ENCODE results near the gene MCCD1. TPM values are rescaled to one million over a fixed set of nuclear protein-coding genes. Genes with fewer than 3 reads are reported as not detected.

The MCCD1 gene
- total RNA-seq, 1 experiment from 2014 or later, result not detected

GRCh38 chr6:31575335-31575901 is 46.7 kb downstream of the MCCD1 start, which contains the start of gene TNF:
TSS of gene TNF (plus strand) at chr6:31575565. CDS start at chr6:31575742, 177 bp downstream.
- peaks cover 20 to 26% of the 10 kb centered on the region in 2 experiments for H3K4me1 Mint-ChIP-seq
- DNase-seq, result no peak
- Histone ChIP-seq H4K91ac (ENCODE audit: insufficient read length, low read depth, low read length) (no peak within 1 kb of the TSS), H4K8ac (replicated peaks; ENCODE audit: insufficient read length, low read depth, low read length) (no peak within 1 kb of the TSS), H3K18ac (ENCODE audit: insufficient read length, low read depth, low read length) (no peak within 1 kb of the TSS), H4K5ac (ENCODE audit: insufficient read length, low read depth, low read length) (no peak within 1 kb of the TSS), H3K23me2 (ENCODE audit: insufficient read length, low read depth, low read length, poor library complexity, severe bottlenecking) (peaks cover 3% of the 10 kb centered on the region), H3K27ac (ENCODE audit: insufficient read length, low read depth, low read length) (no peak within 1 kb of the TSS), H3K4me2 (ENCODE audit: insufficient read depth, insufficient read length, low read length) (no peak within 1 kb of the TSS), H3K56ac (ENCODE audit: insufficient read length, low read depth, low read length) (no peak within 1 kb of the TSS), H3K9me3 (ENCODE audit: control insufficient read depth, low read depth, low read length) (no peaks in the 10 kb centered on the region), H3K14ac (ENCODE audit: insufficient read depth, low read length) (no peak within 1 kb of the TSS), H3K4ac (ENCODE audit: low read depth, low read length) (no peak within 1 kb of the TSS), H2AK5ac (ENCODE audit: insufficient read length, low read length) (no peak within 1 kb of the TSS), H2BK120ac (ENCODE audit: low read depth, low read length, poor library complexity, severe bottlenecking) (no peak within 1 kb of the TSS), H3K79me1 (ENCODE audit: insufficient read depth, low read depth, low read length, poor library complexity, severe bottlenecking) (no peaks in the 10 kb centered on the region), H3T11ph (ENCODE audit: low read length) (no peak within 1 kb of the TSS), H3K23ac (ENCODE audit: insufficient read length, low read depth, low read length) (no peak within 1 kb of the TSS), H2BK12ac (ENCODE audit: insufficient read length, low read depth, low read length) (no peak within 1 kb of the TSS), H4K20me1 (ENCODE audit: control insufficient read depth, insufficient read depth, insufficient read length) (no peaks in the 10 kb centered on the region), H3K27me3 (ENCODE audit: insufficient read depth, low read length) (no peaks in the 10 kb centered on the region), H3K4me1 (ENCODE audit: insufficient read depth, low read length) (no peaks in the 10 kb centered on the region), H2AFZ (ENCODE audit: low read length) (no peak within 1 kb of the TSS), H3K9ac (ENCODE audit: extremely low read depth, insufficient read length, low read length) (no peak within 1 kb of the TSS), H2BK5ac (ENCODE audit: insufficient read length, low read length) (no peak within 1 kb of the TSS), H3K79me2 (ENCODE audit: insufficient read depth, low read length) (no peaks in the 10 kb centered on the region), H2BK20ac (ENCODE audit: low read depth, low read length, poor library complexity, severe bottlenecking) (no peak within 1 kb of the TSS), H2BK15ac (ENCODE audit: low read depth, low read length) (no peak within 1 kb of the TSS)
- no peaks in the 10 kb centered on the region for H3K36me3 Mint-ChIP-seq (ENCODE audit: insufficient read depth in 1 of 3, low read depth in 3 of 3)
- H3K27ac Mint-ChIP-seq, result no peak within 1 kb of the TSS
- WGBS (ENCODE audit: extremely low coverage, insufficient read length, low lambda C conversion rate), result no CpG with 5 or more reads among the region's 19 CpGs
- TF ChIP-seq, protein P1, sequence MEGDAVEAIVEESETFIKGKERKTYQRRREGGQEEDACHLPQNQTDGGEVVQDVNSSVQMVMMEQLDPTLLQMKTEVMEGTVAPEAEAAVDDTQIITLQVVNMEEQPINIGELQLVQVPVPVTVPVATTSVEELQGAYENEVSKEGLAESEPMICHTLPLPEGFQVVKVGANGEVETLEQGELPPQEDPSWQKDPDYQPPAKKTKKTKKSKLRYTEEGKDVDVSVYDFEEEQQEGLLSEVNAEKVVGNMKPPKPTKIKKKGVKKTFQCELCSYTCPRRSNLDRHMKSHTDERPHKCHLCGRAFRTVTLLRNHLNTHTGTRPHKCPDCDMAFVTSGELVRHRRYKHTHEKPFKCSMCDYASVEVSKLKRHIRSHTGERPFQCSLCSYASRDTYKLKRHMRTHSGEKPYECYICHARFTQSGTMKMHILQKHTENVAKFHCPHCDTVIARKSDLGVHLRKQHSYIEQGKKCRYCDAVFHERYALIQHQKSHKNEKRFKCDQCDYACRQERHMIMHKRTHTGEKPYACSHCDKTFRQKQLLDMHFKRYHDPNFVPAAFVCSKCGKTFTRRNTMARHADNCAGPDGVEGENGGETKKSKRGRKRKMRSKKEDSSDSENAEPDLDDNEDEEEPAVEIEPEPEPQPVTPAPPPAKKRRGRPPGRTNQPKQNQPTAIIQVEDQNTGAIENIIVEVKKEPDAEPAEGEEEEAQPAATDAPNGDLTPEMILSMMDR (conservative IDR thresholded peaks at IDR 0.05), result no peak
- H3K4me3 Mint-ChIP-seq, result no peak within 1 kb of the TSS; a peak in 1 of 5 replicates
- H3K9me3 Mint-ChIP-seq, result no peaks in the 10 kb centered on the region; a peak in 1 of 5 replicates
- H3K27me3 Mint-ChIP-seq (ENCODE audit: low read depth), result peaks cover 33% of the 10 kb centered on the region

All from H9 (cell line).